HUES6 (cell line): ENCODE data around the gene COPG1.

Experiments used
- H3K27ac ChIP-seq: 2 replicates; pipeline ENCODE4 v1.7.0; 2013; ENCODE audit warnings: low read depth, mild to moderate bottlenecking, low read length, inconsistent platforms
- H3K27me3 ChIP-seq: 2 replicates; pipeline ENCODE4 v1.6.1; 2013; ENCODE audit warnings: low read length; ENCODE audit not compliant: control insufficient read depth, insufficient read depth
- H3K36me3 ChIP-seq: 2 replicates; pipeline ENCODE4 v1.6.1; 2013; ENCODE audit warnings: low read length; ENCODE audit not compliant: control insufficient read depth, insufficient read depth
- H3K4me1 ChIP-seq: 2 replicates; pipeline ENCODE4 v1.6.1; 2013; ENCODE audit warnings: low read length; ENCODE audit not compliant: control insufficient read depth, insufficient read depth
- H3K4me3 ChIP-seq: 2 replicates; pipeline ENCODE4 v1.5.1; 2013; ENCODE audit warnings: low read depth, low read length
- H3K9ac ChIP-seq: one replicate; pipeline ENCODE4 v1.6.1; 2013; ENCODE audit warnings: mild to moderate bottlenecking, low read length
- H3K9me3 ChIP-seq: 2 replicates; pipeline ENCODE4 v1.6.1; 2013; ENCODE audit warnings: low read depth, low read length; ENCODE audit not compliant: control insufficient read depth, insufficient read depth

The COPG1 gene

GRCh38 chr3:129308636-129309035, 59.2 kb downstream of the COPG1 start:
- H3K4me1 ChIP-seq: peaks cover 33% of the 10 kb centered on the region
- H3K4me3 ChIP-seq: no peak overlapping the region
- peaks cover 9% of the 10 kb centered on the region; the same call in 1 of the 2 replicates for H3K36me3 ChIP-seq
- no peaks in the 10 kb centered on the region for H3K27me3 ChIP-seq
- H3K9me3 ChIP-seq: no peaks in the 10 kb centered on the region
- H3K9ac ChIP-seq: no peak overlapping the region
- H3K27ac ChIP-seq: no peak overlapping the region

GRCh38 chr3:129310111-129311011, 61.0 kb downstream of the COPG1 start:
- no peaks in the 10 kb centered on the region for H3K27me3 ChIP-seq
- H3K27ac ChIP-seq: no peak overlapping the region
- H3K9me3 ChIP-seq: no peaks in the 10 kb centered on the region
- peaks cover 25% of the 10 kb centered on the region for H3K4me1 ChIP-seq
- no peaks in the 10 kb centered on the region for H3K36me3 ChIP-seq
- no peak overlapping the region for H3K9ac ChIP-seq
- H3K4me3 ChIP-seq: no peak overlapping the region

DNA sequence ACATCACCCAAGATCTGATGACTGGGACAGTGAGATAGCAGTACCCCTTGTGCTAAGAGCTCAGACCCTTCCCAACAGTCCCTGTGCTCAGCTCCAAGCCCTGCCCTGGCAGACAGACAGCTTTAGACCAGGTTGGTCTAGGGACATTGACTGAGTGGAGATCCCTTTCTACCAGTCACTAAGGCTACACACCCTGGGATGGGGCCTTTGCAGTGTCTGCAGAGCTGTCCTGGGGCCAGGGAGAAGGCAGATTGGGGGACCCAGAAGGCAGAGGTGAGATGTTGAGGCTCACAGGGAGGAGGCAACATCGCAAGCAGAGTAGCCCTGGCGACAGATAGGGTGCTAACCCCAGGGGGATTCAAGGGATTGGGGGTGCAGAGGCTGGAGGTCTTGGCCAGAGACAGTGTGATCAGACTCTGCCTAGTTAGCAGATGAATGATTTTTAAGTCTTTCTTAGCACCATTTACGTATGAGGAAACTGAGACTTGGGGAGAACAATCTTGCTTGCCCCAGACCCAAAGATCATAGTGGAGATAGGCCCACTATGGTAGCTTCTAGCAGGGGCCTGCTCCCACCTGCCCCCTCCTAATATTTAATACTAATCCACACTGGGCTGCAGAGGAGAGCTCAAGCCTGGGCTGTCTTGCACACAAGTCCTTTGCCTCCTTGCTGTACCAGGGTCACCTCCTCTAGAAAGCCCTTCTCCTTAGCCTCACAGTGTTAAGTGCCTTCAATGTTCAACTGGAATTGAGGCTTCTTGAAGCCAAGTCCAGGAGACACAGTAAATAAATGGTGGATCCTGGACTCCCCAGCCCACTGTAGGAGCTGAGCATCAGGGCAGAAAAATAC, 61.9 kb downstream of the COPG1 start:
- H3K27ac ChIP-seq: no peak overlapping the region
- no peak overlapping the region for H3K9ac ChIP-seq
- peaks cover 19% of the 10 kb centered on the region for H3K4me1 ChIP-seq
- no peak overlapping the region for H3K4me3 ChIP-seq
- H3K9me3 ChIP-seq: no peaks in the 10 kb centered on the region
- H3K36me3 ChIP-seq: no peaks in the 10 kb centered on the region
- no peaks in the 10 kb centered on the region for H3K27me3 ChIP-seq

DNA sequence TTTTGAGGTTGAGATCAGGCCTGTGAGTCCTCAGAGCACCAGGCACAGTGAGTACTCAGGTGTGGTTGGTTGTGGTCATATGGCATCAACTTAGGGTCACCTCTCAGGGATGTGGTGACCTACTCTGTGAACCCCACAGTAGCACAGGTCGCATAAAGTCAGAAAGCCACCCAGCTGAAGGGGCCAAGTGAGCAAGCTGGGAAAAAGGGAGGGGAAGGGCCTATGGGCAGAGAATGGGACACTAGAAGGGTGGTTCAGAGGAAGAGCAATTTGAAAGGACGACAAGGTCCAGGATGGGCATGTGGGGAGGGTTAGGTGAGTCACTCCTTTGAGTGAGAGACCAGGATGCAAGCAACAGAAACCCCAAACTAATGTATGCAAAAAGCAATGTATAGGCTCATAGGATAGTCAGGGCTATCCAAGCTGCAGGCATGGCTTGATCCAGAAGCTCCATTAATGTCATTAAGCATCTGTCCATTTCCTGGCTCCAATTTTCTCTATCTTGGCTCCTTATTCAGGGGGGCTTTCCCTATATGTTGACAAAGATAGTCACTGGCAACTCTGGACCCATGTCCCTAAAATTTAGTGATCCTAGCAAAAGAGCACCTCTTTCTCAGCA, 62.7 kb downstream of the COPG1 start:
- peaks cover 17% of the 10 kb centered on the region for H3K4me1 ChIP-seq
- H3K4me3 ChIP-seq: no peak overlapping the region
- no peaks in the 10 kb centered on the region for H3K27me3 ChIP-seq
- no peaks in the 10 kb centered on the region for H3K36me3 ChIP-seq
- no peaks in the 10 kb centered on the region for H3K9me3 ChIP-seq
- H3K9ac ChIP-seq: no peak overlapping the region
- no peak overlapping the region for H3K27ac ChIP-seq

DNA sequence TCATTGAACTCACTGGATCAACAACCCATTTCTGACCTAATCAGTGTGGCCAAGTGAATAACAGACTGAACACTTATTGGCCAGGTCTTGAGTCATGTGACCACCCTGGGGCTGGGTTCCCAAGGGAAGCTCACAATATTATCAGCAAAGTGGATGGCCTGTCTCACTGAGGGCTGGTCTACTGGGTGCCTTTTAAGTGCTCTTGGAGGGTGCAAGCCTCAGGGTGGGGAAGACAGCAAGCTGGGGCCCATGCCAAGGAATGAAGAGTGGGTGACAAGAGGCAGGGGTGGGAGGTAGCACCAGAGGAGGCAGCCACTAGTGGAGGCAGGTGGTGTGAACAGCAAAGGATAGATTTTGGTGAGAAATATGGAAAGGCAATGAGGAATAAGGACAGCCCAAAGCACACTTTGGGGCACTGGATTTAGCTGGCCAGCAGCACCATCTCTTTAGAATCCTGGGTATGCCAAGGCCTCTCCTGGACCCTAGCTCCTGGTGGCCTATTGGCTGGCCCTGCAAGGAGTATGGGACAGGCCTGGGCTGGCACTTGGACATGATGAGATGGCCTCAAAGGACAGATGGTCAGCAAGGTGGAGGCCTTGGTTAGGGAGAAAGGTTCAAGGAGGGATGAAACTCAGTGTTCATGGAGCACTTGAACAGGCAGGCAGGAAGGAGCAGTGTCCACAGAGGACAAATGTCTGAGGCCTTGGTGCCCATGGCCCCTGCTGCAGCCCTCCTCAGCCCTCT, 63.4 kb downstream of the COPG1 start:
- no peaks in the 10 kb centered on the region for H3K9me3 ChIP-seq
- no peak overlapping the region for H3K4me3 ChIP-seq
- peaks cover 17% of the 10 kb centered on the region for H3K4me1 ChIP-seq
- no peaks in the 10 kb centered on the region for H3K36me3 ChIP-seq
- no peak overlapping the region for H3K27ac ChIP-seq
- H3K9ac ChIP-seq: no peak overlapping the region
- no peaks in the 10 kb centered on the region for H3K27me3 ChIP-seq

- no peak overlapping the region for H3K27ac ChIP-seq
- H3K36me3 ChIP-seq: no peaks in the 10 kb centered on the region
- no peaks in the 10 kb centered on the region for H3K9me3 ChIP-seq
- no peak overlapping the region for H3K4me3 ChIP-seq
- no peak overlapping the region for H3K9ac ChIP-seq
- peaks cover 17% of the 10 kb centered on the region for H3K4me1 ChIP-seq
- no peaks in the 10 kb centered on the region for H3K27me3 ChIP-seq
Measured at GRCh38 chr3:129313415-129313664, 63.9 kb downstream of the COPG1 start.

- H3K9ac ChIP-seq: peak overlapping the region; percentile 86
- H3K27ac ChIP-seq: no peak overlapping the region
- H3K36me3 ChIP-seq: no peaks in the 10 kb centered on the region
- peaks cover 17% of the 10 kb centered on the region for H3K4me1 ChIP-seq
- no peaks in the 10 kb centered on the region for H3K27me3 ChIP-seq
- no peaks in the 10 kb centered on the region for H3K9me3 ChIP-seq
- peak overlapping the region; percentile 92 for H3K4me3 ChIP-seq
Measured at GRCh38 chr3:129313665-129314385, 64.4 kb downstream of the COPG1 start.

GRCh38 chr3:129314386-129315222, 65.2 kb downstream of the COPG1 start:
- peaks cover 17% of the 10 kb centered on the region for H3K4me1 ChIP-seq

GRCh38 chr3:129315223-129315997, 66.0 kb downstream of the COPG1 start:
- H3K27ac ChIP-seq: peak overlapping the region; percentile 52; the same call in 1 of the 2 replicates
- no peaks in the 10 kb centered on the region for H3K9me3 ChIP-seq
- H3K9ac ChIP-seq: peak overlapping the region; percentile 86
- no peaks in the 10 kb centered on the region for H3K36me3 ChIP-seq
- H3K4me3 ChIP-seq: peak overlapping the region; percentile 92
- no peaks in the 10 kb centered on the region for H3K27me3 ChIP-seq
- H3K4me1 ChIP-seq: peaks cover 9% of the 10 kb centered on the region; the same call in 1 of the 2 replicates

More at GRCh38 chr3:129314386-129315222, 65.2 kb downstream of the COPG1 start:
- peak overlapping the region; percentile 52; the same call in 1 of the 2 replicates for H3K27ac ChIP-seq
- no peaks in the 10 kb centered on the region for H3K27me3 ChIP-seq
- H3K36me3 ChIP-seq: no peaks in the 10 kb centered on the region
- H3K4me3 ChIP-seq: peak overlapping the region; percentile 92
- H3K9me3 ChIP-seq: no peaks in the 10 kb centered on the region
- H3K9ac ChIP-seq: peak overlapping the region; percentile 86
